ENCODE measurements around the gene NUMBL. TPM values are rescaled to one million over a fixed set of nuclear protein-coding genes. Genes with fewer than 3 reads are reported as not detected.

Gene NUMBL
- total and polyA plus RNA-seq, 2 of the 8 experiments (the other 6 are each of a cell fraction or from before 2014, with no cell fraction given), result 13.5 to 24.8 TPM

DNA sequence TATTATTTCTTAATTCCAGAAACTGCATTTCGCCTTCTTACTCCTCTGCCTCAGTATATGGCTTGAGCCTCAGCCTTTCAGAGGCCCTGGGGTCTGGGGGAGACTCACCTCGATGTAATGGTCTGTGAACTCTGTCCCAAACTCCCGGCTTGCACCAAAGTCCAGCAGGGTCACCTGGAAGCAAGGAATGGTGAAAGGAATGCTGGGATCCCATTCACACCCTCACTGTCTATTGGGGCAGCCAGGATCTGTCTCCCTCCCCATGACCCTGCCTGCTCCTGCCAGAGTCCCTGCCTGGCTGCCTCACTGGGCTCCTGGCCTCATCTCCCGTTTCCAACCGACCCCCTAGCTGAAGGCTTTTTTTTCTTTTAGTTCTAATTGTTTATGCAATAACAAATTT lies 5.4 kb upstream of the NUMBL start:
- H3K56ac ChIP-seq (replicated peaks; ENCODE audit: insufficient read length, low read depth, low read length), result no peak overlapping the region
- no peak overlapping the region for H2BK5ac ChIP-seq (ENCODE audit: low read depth, low read length)
- H3K9ac ChIP-seq (replicated peaks in 1 of 4; ENCODE audit: extremely low read depth in 1 of 4, low read depth in 3 of 4, low read length in 3 of 4), result no peak overlapping the region
- 89% methylated on average over 5 of the region's 5 CpGs; no CpG with 5 or more reads in 1 of the 2 experiments for WGBS, 2 experiments (ENCODE audit: extremely low coverage in 1 of 2, insufficient coverage in 1 of 2, insufficient read length in 1 of 2, insufficient replicate concordance in 2 of 2, low coverage in 1 of 2, low lambda C conversion rate in 2 of 2, missing lambda C conversion rate in 1 of 2)
- H3K79me2 ChIP-seq (ENCODE audit: control insufficient read depth in 1 of 2, insufficient read depth in 2 of 2, low read length in 2 of 2), result no peaks in the 10 kb centered on the region
- no peak overlapping the region for H3K23ac ChIP-seq (ENCODE audit: insufficient read length)
- peaks cover 3% of the 10 kb centered on the region; the same call in 1 of the 2 replicates for H3K79me1 ChIP-seq (ENCODE audit: low read depth, low read length)
- no peak overlapping the region for H3K18ac ChIP-seq (ENCODE audit: extremely low read depth, low read length)
- H4K20me1 ChIP-seq (replicated peaks in 1 of 2; ENCODE audit: control insufficient read depth in 1 of 2, insufficient read depth in 2 of 2, low read length in 2 of 2), result peaks cover 0 to 2% of the 10 kb centered on the region in 2 experiments
- H3K4me3 ChIP-seq (ENCODE audit: extremely low read depth in 1 of 4, insufficient read depth in 2 of 4, low read depth in 3 of 4, low read length in 4 of 4), result no peak overlapping the region
- H3K27ac ChIP-seq (ENCODE audit: low read depth, low read length), result no peak overlapping the region
- no peaks in the 10 kb centered on the region for H3K27me3 ChIP-seq (replicated peaks in 1 of 4; ENCODE audit: control insufficient read depth in 3 of 4, extremely low read depth in 1 of 4, insufficient read depth in 3 of 4, low read length in 3 of 4)
- no peak overlapping the region for H4K91ac ChIP-seq (replicated peaks; ENCODE audit: insufficient read length, low read length)
- FAIRE-seq, result no peak
- peaks cover under 1% of the 10 kb centered on the region; the same call in 1 of the 2 replicates for H3K23me2 ChIP-seq (ENCODE audit: low read depth, low read length)
- H4K5ac ChIP-seq (ENCODE audit: insufficient read length, low read depth, low read length), result no peak overlapping the region
- no peak for DNase-seq (ENCODE audit: low read depth in 1 of 2, low spot score in 2 of 2)
- no peak overlapping the region for H2BK15ac ChIP-seq (ENCODE audit: low read length)
- POLR2A ChIA-PET (ENCODE audit: partially characterized antibody), result interaction anchor here (1.3 kb wide), 1 partner anchor 15 kb away, joined by 4 read pairs; no protein-coding TSS in a partner anchor
- no peaks in the 10 kb centered on the region for H3K9me3 ChIP-seq (ENCODE audit: insufficient read depth in 2 of 2, low read depth in 1 of 2, low read length in 1 of 2)
- no peak overlapping the region for H3K4me2 ChIP-seq (ENCODE audit: insufficient read depth in 1 of 2, low read depth in 2 of 2, low read length in 2 of 2)
- no peak overlapping the region for H2BK20ac ChIP-seq (ENCODE audit: low read length)
- H2AFZ ChIP-seq (ENCODE audit: low read length), result no peak overlapping the region
- no peak overlapping the region for H3K14ac ChIP-seq (ENCODE audit: insufficient read length)
- no peak overlapping the region for H2BK120ac ChIP-seq (replicated peaks; ENCODE audit: low read depth, low read length)
- H2AK5ac ChIP-seq (ENCODE audit: low read depth, low read length), result no peak overlapping the region
- H2BK12ac ChIP-seq (ENCODE audit: low read depth, low read length), result no peak overlapping the region
- TF ChIP-seq JUN (IDR thresholded peaks at IDR 0.05; ENCODE audit: low read depth, low read length) (no peak), FOSL1 (IDR thresholded peaks at IDR 0.05; ENCODE audit: insufficient read depth, low read depth, low read length) (no peak), RXRA (IDR thresholded peaks at IDR 0.05; ENCODE audit: insufficient read depth, low read depth, low read length) (no peak), SUZ12 (IDR thresholded peaks at IDR 0.05; ENCODE audit: low read length) (no peak), TAF1 (IDR thresholded peaks at IDR 0.05; ENCODE audit: low read depth, low read length) (no peak), SIRT6 (IDR thresholded peaks at IDR 0.05; ENCODE audit: low read length) (no peak), ZNF274 (IDR thresholded peaks at IDR 0.05; ENCODE audit: borderline replicate concordance, extremely low read depth, low read length) (no peak), KDM5A (IDR thresholded peaks at IDR 0.05; ENCODE audit: low read length) (no peak)
- TF ChIP-seq, protein P1, sequence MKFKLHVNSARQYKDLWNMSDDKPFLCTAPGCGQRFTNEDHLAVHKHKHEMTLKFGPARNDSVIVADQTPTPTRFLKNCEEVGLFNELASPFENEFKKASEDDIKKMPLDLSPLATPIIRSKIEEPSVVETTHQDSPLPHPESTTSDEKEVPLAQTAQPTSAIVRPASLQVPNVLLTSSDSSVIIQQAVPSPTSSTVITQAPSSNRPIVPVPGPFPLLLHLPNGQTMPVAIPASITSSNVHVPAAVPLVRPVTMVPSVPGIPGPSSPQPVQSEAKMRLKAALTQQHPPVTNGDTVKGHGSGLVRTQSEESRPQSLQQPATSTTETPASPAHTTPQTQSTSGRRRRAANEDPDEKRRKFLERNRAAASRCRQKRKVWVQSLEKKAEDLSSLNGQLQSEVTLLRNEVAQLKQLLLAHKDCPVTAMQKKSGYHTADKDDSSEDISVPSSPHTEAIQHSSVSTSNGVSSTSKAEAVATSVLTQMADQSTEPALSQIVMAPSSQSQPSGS (IDR thresholded peaks at IDR 0.05; ENCODE audit: low read length), result no peak
- no peak overlapping the region for H3K4ac ChIP-seq (replicated peaks; ENCODE audit: insufficient read length, low read depth, low read length)
- H3K4me1 ChIP-seq (replicated peaks in 1 of 4; ENCODE audit: control insufficient read depth in 3 of 4, insufficient read depth in 4 of 4, low read length in 3 of 4), result peaks cover 0 to 13% (median 9%) of the 10 kb centered on the region in 4 experiments; a peak in 6 of 7 replicates
- peaks cover 5 to 21% (median 12%) of the 10 kb centered on the region in 4 experiments; a peak in 6 of 8 replicates for H3K36me3 ChIP-seq (ENCODE audit: control insufficient read depth in 2 of 4, insufficient read depth in 4 of 4, low read length in 3 of 4)
- CTCF ChIA-PET (ENCODE audit: partially characterized antibody), result interaction anchor here (0.7 kb wide), 1 partner anchor 324 kb away, joined by 3 read pairs; no protein-coding TSS in a partner anchor
- H4K8ac ChIP-seq (ENCODE audit: extremely low read depth, insufficient read depth, low read length), result no peak overlapping the region
